AG08396 (cell line): Measurements from ENCODE around the gene SFMBT2.

Experiments used
- DNase-seq: peaks from one replicate; pipeline ENCODE4 v3.0.0; 2012; ENCODE audit warnings: low spot score, mixed read lengths

SFMBT2 gene

DNA sequence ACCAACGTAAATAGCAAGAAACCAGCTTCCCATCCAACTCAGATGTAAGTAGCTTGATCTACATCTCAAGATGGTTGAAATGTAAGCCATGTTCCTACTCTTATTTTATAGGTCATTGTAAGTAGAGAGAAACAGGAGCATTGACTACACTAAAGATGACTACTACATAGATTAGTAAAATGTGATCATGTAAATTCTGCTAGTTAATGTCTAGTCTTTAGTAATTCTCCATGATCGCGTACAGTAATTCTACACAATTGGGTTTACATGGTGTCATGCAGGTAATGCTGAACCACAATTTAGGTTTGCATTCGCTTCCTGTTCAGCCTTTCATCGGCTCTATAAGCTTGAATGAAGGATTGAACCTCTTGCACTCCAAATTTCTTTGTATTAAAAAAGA lies 14.9 kb upstream of the SFMBT2 start:
- no peak for DNase-seq

DNA sequence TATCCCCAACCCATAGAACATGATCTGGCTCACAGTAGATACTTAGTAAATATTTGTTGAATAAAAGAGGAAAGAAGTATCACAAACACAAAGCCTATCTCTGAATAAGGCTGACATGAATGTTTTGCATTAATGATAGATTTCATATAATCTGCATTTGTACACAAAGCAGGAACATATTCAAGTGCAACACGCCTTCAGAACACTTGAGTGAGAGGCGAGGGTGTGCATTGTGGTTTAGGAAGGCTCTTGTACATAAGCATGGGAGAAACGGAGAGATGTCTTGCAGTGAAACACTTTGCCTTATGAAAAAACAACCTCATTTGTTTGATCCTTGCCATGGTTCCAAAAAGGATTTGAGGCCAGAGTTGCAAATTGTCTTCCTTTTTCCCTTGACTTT lies 14.1 kb upstream of the SFMBT2 start:
- DNase-seq: no peak

DNA sequence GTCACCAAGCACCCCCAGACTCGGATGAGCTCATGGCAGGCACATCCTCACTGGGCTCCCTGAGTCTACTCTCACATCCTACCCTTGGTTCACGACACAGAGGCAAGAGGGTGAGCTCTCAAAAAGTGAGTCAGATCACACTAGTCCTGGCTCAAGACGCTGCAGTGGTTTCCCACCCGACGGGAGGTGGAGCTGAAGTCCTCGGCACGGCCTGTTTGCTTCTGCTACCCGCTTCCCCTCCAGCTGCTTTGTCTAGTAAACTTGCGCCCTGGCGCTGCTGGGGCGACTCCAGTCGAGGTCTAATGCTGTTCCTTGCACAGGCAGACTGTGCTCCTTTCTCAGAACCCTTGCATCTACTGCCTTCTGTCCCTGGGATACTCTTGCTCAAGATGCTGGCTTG lies 13.5 kb upstream of the SFMBT2 start:
- no peak for DNase-seq

DNA sequence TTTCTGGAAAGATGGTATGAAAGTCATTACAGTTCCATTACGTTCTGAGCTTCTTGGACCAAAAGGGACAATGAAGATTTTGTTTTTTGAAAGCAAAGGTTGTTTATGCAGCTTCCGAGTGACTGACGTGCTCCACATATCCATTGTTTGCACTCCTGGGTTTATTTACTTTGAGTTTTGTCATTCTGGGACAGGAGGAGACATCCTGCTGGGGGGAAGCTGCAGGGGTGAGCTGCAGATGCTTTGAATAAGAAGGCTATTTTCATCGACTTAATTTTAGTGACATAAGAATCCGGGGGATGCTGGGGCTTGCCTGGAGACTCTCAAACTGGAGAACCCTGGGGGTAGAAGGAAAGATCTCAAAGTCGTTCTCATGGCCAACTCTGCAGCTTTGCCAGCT lies 12.7 kb upstream of the SFMBT2 start:
- no peak for DNase-seq

DNA sequence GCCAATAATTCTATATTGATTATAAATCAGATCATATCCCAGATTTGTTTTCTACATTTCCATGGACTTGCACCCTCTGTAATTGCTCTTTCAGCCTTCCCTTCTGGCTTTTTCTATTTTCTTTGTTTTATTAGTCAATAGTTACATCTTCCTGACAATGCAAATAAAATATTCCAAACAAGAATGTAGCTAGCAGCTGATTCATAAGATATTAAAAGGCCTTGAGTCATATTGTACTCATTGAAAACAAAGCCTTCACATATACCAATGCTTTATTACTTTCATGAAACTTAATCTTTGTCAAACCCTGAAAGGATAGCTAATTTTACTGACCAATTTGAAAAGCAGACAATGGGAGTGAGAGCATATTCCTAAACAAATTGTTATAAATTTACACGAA lies 10.7 kb upstream of the SFMBT2 start:
- DNase-seq: no peak

DNA sequence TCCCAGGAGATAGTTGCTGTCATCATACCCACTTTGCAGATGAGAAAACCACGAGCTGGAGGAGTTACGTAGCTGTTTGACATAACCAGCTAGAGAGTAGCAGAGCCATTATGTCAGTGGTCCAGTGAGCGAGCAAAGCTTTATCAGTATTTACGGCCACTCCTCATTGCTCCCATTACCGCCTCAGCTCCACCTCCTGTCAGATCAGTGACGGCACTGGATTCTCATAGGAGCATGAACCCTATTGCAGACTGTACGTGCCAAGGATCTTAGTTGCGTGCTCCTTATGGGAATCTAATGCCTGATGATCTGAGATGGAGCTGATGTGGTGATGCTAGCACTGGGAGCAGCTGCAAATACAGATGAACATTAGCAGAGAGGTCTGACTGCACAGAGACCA lies 9.2 kb upstream of the SFMBT2 start:
- no peak for DNase-seq

DNA sequence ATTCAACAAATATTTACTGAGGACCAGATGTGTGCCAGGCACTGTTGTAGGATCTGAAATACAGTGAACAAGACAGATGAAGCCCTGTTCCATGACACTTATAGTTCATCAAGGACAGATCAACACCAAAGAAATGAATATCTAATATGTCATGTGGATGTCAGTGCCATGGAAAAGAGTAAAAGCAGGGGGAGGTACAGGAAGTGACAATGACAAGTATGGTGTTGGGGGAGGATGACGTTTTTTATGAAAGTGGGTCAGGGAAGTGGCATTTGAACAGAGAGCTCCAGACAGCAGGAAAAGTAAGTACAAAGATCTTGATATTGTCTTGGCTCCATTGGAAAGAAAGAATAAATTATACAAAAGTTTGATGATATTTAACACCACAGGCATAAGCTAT lies 7.0 kb upstream of the SFMBT2 start:
- DNase-seq: no peak

DNA sequence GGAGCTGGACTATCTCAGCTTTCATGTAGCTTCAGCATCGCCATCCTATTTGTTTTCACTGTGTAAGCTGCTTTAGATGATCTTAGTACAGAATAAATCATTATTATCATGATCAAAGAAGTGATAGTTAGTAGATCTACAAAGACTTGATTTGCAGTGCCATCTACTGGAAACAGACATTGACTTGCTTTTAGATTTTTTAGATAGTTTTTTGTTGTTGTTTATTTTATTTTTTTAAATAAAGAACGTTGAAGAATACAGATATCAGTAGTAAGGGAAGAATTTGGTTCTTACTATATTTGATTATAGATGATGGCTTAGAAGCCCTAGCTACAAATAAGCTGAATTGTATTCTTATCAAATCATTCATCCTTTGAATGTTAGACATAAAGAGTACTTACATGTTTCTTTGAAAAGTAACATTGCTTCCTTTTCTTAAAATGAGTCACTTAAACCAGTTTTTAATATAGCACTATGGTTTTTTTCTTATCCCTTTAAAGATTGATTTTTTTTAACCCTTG lies 6.3 kb upstream of the SFMBT2 start:
- peak; percentile 36 for DNase-seq

DNA sequence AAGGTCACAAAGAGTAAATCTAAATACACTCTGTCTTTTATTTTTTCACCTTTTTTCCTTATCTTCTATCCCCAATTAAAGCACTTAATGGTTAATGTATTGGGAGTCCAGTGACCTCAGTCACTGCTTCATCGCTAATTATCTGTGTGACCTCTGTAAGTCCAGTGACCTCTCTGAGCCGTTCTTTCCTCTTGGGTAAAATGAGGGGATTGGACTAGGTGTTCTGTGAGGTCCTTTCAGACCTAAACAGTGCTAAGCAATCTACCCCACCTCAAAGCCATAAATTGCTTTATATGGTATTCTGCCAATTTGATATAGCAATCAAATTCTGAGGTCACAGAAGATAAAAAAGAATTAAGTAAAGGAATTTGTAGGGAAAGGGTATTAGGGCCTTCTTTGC lies 3.9 kb upstream of the SFMBT2 start:
- DNase-seq: no peak

DNA sequence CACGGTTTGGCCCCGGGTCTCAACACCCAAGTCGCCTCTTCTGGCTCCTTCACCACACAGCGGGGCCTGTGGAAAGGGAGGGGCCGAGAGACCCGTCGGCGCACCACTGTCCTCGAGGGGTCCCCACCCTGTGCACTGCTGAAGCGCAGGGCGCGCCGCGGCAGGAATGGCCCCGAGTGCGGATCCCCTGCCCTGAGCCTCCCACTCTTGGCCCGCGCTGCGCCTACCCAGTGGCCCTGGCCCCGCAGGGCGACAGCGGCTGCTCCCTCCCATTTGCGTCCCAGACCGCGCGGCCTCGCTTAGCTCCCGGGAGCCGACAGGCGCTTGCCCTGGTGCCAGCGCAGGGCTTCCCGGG lies 2.1 kb upstream of the SFMBT2 start:
- no peak for DNase-seq

DNA sequence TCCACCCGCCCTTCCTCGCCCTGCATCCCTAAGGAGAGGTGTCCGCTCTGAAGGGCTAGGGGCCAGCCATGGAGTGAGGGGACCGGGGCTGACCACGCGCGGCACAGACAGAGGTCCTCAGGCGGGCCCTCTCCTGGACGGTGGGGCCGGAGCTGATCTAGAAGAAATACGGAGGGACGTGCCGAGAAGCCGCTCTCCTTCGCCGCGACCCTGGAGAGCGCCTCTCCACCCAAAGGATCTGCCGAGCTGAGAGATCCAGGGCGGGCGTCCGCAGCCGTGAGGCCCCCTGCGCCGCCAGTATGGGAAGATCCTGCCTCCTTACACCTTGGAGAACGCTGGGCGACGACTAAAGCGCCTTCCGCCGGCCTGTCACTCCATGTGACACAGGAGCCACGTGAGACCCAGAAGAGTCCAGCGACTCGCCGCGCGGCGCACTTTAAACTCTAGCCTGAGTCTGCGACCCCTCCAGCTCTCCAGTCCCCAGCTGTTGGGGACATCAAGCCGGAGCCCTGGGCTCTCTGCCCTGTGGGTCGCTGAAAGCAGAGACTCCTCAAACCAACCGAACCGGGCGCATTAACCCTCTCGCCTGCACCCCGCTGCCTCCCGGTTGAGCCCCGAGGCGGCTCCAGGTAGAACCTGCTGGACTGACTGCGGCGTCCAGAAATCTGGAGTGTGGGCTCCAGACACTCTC lies 1.5 kb upstream of the SFMBT2 start:
- no peak for DNase-seq

DNA sequence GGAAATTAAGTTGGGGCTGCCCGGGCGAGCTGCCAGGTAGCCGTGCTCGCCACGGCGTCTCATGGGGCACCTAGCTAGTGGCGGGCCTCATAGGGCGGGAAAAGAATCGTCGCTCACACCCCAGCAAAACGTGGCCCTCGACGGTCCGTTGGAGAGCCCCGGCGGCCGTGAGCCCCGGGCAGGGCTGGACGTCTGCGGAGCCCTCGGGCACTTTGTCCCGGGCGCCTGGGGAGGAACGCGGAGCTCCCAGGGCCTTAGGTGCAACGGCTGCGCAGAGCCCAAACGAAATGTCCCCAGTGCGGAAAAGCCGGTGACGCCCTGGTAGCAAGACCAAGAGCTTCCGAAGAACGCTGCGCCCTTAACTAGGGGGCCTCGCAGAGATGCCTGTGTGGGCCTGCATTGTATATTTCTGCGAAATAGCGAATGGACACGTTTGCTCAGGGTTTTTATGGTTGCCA lies 866 bp upstream of the SFMBT2 start:
- no peak for DNase-seq

DNA sequence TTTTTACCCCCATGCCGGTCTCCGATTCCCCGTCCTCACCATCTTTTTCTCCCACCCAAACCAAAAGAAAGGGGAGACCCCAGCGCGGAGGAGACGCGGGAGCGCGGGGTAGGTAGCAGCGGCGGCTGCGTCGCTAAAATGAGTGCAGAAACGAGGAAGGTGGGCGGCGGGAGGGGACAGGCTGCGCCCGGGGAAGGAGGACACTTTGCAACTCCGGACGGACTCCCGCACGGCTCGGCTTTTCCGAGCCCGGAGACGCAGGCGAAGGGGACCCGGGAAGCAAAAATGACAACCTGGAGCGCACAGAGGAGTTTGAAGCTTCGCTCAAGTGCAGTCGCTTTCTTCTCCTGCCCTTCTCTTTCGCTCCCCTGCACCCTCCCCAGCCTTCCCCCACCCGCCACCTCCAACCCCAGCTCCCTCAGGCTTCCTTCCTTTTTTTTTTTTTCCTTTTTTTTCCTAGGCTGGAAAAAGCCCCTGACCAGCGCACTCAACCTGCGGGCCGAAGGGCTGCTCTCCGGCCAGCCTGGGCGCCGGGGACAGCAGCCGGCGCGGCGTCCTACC lies 453 bp downstream of the SFMBT2 start:
- no peak for DNase-seq

DNA sequence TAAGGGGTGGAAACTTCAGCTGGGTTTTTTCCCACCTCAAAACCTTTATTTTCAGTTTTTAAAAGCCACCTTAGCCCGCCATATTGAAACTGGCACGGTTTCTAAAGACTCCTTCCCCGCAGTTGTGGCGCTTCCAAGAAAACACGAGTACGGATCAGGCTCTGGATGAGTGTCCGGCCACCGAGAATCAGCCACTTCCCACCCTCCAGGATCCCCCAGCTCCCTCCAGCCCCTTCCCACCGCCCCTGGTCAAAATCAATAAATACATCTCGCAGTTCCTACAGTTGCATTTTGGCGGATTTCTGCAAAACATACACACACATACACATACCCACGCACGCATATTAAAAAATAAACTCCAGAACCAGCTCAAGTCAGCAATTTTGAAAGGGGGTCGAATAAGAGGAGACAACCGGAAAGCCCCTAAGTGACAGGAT lies 1.1 kb downstream of the SFMBT2 start:
- no peak for DNase-seq

DNA sequence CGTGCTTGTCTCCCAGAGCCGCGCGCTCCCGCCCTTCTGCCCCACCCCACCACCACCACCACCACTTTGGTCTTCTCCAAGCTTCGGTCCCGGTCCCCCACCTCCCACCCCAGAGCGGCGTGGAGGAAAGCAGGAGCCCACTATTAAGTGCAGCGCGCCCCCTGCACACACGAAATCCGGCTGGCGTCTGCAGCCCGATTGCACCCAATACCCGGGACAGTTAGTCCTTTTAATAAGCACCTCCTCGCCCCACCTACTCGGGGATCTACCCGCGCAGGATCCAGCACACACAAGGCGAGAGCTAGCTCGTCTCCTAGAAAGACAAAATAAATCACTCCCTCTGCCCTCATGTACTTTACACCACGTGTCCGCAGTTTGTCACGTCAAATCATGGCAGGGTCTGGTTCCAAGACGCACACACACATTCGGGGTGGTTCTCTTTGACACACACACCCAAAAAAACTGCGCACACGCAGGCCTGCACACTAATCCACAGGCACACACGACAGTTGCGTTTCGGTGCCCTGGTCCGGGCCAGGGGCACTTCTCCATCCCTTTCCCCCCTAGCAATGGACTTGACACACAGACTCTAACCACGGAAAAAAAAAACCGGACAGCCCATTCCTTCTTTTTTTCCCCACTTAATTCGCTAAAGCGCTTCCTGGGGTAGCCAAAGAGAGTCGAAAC lies 1.6 kb downstream of the SFMBT2 start:
- no peak for DNase-seq

DNA sequence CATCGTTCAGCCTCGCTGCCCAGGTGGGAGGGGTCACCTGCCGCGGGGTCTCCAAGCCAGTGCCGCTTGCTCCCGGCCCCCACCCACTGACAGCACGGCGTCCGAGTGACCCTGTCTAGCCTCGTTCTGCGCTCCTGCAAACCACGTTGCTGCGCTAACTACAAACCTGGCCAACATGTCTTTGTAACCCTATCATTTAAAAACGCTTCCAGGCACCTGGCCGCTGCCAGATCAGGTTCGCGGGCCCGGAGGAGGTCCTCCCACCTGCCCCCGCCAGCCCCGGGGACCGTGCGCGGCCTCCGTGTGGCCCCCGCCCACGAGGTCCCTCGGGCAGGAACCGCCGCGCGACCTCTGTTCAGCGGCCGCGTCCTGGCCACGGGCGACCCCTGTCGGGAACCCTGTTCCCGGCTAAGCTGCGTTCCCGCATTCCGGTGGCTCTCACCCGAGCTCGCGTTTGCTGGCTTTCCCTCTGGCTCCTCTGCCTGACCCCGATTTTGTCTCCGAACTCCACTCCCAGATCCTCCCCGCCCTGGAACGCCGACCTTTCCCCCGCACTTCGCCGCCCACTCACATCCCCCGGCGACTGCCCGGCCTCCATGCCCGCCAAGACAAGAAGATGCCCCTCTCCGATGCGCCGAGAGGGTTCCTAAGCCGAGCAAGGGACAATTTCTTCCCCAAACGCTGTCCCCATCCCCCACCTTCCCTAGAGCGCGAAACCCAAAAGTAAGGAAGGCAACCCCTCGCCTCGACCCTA lies 2.4 kb downstream of the SFMBT2 start:
- peak; percentile 58 for DNase-seq

DNA sequence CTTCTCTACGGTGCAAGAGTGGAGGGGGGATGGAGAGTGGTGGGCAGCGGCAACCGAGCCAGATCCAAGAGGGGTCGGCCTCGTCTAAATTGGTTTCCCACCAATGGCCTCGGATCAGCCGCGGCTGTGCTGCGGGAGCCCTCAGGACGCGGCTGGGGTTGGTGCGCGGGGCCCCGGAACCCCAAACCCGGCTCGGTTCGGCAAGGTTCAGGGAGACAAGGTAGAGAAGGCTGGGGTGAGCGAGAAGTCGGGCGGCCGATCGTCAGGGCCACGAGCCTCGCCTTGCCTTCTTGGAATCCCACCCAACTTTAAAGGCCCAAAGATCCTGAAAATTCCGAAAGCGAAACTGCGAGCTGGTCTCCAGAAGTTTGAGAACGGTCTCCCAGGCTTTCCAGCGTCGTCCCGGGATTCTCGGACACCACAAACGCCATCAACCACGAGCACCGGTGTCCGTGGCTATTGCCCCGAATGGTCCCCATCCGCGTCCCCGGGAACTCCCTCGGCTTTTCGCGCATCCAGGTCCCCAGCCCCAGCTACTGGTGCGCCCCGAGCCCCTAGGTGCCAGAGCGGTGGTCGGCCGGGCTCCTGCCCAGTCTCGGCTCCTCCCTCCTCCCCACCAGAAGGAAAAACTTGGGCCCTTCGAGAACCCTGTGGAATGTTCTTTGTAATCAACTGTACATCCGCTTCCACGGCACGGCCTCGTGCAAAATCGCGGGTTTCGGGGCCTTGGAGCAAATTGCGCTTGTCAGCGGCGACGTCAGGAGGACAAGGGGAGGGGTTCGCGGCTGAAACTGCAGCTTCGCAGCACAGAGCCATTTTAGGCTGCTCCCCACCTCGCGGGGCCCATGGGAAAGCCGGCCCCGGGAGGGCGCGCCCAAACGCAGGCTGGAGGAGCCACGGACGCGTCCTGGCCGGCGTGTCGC lies 3.2 kb downstream of the SFMBT2 start:
- DNase-seq: no peak

DNA sequence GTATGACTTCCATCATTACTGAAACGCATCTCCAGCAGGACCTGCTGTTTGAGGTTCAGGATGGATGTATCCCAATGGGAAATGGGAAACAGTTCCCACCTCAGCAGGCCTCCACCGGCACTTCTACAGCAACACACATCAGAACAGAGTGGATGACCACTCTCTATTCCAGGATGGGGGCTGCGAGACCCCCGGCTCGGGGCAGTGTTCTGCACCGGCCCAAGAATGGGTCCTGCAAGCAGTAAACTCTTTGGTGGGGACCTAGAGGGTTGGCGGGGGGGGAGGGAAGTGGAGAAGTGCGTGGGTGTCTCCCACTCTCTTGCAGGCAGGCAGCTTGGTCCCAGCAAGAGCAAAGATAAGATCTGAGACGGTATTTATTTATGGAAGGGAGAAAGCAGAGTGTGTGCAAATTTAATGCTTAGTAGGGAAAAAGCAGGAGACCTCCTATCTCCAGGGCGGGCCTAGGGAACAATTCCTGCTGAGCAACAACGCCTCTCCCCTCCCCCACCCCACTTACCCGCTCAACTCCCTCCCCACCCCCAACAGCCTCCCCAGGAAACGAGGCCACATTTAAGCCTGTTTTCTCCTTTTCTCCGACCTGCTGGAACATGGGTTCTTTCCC lies 4.0 kb downstream of the SFMBT2 start:
- DNase-seq: no peak

DNA sequence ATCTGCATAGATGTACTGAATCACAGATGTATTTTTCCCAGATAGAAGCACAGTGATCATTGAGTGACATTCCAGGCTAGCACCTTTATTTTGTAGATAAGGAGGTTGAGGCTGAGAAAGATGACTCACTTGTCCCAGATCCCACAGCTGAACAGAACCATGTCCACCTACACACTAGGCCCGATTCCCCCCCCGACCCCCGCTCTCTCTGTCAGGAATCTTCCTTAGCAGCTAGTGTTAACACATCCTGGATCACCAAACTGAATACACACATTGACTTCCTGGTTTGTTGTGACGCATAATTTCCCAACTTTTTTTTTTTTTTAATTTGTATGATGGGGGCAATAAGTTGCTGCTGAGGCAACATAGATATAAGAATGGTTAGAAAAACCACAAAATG lies 5.2 kb downstream of the SFMBT2 start:
- DNase-seq: no peak

DNA sequence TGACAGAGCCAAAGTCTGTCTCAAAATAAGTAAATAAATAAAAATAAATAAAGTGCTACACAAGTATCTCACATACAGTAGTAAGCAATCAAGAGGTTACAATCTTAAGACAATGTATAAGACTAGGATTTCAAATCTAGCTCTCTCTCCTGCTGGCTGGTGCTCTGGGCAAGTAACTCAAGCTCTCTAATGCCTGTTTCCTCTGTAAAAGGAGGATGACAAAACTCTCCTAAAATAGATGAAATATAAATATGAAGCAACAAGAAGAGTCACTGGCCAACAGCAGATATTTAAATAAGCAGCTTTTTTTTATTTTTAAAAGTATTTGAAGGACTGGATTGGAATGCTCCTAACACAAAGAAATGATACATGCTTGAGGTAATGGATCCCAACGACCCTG lies 7.2 kb downstream of the SFMBT2 start:
- DNase-seq: no peak

DNA sequence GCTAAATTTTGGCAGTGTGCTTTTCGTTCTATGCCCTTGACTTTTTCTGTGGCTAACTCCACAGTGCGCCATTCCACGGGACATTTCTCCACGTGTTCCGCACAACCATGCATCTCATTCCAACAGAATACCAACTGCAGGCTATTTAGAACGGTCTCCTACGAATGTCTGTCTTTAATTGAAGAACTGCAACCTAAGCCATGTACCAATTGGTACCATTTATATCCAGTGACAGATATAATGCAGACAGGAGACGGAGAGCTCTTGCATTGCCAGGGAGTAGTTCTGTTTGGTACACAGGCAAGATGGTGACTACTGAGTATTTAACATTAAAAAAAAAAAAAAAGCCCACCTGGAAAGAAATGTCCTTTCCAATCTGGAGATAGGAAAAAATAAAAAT lies 9.1 kb downstream of the SFMBT2 start:
- DNase-seq: no peak
